ENCODE data around the gene ARHGDIA. TPM values are rescaled to one million over a fixed set of nuclear protein-coding genes. Genes with fewer than 3 reads are reported as not detected.

ARHGDIA gene
- total RNA-seq, 1 experiment from 2014 or later: 207 TPM

GRCh38 chr17:81823820-81824550, 47.2 kb downstream of the ARHGDIA start:
- no peak for DNase-seq (ENCODE audit: low read depth)

DNA sequence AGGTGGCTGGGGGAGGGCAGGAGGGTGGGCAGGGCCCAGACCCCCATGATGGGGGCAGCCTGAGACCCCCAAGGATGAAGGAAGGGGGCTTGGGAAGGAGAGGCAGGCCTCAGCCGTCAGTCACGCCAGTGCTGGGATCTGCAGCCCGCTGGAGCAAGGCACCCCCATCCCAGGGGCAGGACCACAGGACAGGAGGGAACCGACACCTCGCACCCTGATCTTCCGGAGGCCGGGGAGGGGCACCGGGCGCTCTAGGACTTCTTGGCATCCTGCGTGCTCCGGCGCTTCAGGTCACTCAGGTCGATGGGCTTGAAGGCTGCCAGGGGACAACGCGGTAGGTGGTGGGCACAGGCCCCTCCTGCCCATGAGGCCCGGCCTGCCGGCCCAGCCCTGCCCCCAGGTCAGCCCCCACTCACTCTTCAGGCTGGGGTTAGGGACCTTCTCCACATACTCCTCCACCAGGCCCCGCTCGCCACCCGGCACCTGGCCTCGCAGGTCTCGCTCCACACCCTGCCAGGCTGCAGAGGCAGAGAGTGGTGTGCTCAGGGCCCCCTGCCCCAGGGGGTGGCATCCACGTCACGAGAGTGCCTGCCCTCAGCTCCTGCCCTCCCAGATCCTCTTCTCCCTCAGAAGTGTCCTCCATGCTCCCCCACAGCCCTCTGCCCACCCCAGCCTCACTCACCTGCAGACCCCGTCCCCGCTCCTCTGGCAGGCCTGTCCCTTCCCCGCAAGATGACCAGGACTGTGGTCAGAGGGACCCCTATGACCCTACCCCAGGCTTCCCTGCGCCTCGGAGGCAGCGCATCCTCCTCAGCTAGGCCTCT, 47.9 kb downstream of the ARHGDIA start:
- no peak for DNase-seq (ENCODE audit: low read depth)

DNA sequence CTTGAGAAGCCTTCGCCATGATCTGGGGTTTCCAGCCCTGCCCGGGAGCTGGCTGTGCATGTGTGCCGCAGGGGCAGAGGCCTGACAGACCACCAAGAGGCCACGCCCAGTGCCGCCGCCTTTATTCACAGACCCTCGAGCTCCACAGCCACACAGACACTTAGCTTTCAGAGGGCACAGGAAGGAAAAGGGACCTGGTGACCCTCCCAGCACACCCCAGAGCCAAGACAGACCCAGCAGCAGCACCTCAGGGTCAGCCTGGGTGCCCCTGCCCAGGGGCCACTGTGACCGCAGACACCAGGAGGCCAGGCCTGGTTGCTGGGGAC, 48.9 kb downstream of the ARHGDIA start:
- no peak for DNase-seq (ENCODE audit: low read depth)

DNA sequence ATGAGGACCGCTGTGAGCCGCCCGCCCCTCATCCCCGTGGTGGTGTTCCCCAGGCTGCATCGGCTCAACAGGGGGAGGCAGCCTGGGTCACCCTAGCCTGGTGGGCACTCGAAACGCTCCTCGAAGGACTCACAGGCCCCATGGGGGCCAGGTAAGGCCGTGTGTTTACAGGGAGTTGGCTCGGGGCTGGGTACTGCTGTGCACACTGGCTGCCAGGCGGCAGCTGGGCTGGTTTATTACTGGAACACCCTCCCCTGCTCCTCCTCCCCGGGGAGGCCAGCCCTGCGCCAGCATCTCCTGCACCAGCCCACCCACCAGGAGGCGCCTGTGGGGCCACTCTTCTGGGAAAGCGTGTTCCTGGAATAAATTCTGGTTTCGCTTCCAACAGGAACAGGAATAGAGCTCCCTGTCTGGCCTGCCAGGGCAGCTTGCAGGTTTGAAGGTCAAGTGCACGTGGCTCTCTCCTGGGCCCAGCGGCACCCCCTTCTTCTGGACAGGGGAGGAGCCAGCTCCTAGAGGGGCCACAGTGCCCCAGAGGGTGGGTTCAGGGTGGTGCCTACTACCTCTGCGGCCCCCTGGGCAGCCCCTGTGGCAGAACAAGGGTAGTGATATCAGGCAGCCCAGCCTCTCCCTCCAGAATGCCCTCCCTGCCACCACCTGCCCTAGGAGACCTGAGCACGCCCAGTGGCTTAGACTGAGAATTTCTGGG, 49.4 kb downstream of the ARHGDIA start:
- DNase-seq (ENCODE audit: low read depth): no peak

- no peak for DNase-seq (ENCODE audit: low read depth)
Observed at GRCh38 chr17:81821147-81821546, 50.0 kb downstream of the ARHGDIA start.

DNA sequence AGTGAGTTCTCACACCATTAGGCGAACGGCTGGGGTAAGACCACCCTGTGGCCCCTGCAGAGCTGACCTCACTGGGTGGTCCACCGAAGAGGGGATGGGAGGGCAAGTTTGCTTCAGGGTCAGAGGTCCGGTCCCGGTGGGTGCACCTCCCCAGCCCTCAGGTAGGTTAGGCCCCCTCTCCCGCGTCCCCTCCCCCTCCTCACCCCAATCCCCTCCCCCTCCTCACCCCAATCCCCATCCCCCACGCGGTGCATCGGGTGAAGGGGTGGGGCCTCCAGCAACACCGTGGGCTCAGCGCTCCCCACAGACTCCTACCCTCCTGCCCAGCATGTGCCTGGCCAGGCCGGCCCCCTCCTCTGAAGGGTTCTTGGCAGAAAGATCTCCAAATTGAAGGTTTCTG, 51.4 kb downstream of the ARHGDIA start:
- DNase-seq (ENCODE audit: low read depth): no peak

GRCh38 chr17:81817758-81818147, 53.4 kb downstream of the ARHGDIA start:
- DNase-seq (ENCODE audit: low read depth): no peak

Other genes starting within 250 kb of the ARHGDIA start
- gene NPLOC4, start 234.2 kb downstream of the ARHGDIA start, total RNA-seq (2014; rRNA removed; shearing (Covaris generic)): 53.7 and 79.7 TPM in 2 replicates
- gene TSPAN10, start 234.1 kb downstream of the ARHGDIA start, total RNA-seq (2014; rRNA removed; shearing (Covaris generic)): 2.5 and 5.3 TPM in 2 replicates
- 0.94 TPM in 1 of 2 replicates, not detected in the other for gene PDE6G, start 214.8 kb downstream of the ARHGDIA start, total RNA-seq (2014; rRNA removed; shearing (Covaris generic))
- 39.3 and 48.3 TPM in 2 replicates for gene OXLD1, start 204.7 kb downstream of the ARHGDIA start, total RNA-seq (2014; rRNA removed; shearing (Covaris generic))
- 14.6 and 32.1 TPM in 2 replicates for gene CCDC137, start 204.6 kb downstream of the ARHGDIA start, total RNA-seq (2014; rRNA removed; shearing (Covaris generic))
- 36.0 and 39.9 TPM in 2 replicates for gene ARL16, start 187.5 kb downstream of the ARHGDIA start, total RNA-seq (2014; rRNA removed; shearing (Covaris generic))
- 52.4 and 101 TPM in 2 replicates for gene HGS, start 187.3 kb downstream of the ARHGDIA start, total RNA-seq (2014; rRNA removed; shearing (Covaris generic))
- gene MRPL12, start 168.0 kb downstream of the ARHGDIA start, total RNA-seq (2014; rRNA removed; shearing (Covaris generic)): 11.7 and 14.1 TPM in 2 replicates
- gene SLC25A10, start 159.1 kb downstream of the ARHGDIA start, total RNA-seq (2014; rRNA removed; shearing (Covaris generic)): 49.0 and 61.8 TPM in 2 replicates
- gene GCGR, start 67.2 kb downstream of the ARHGDIA start, total RNA-seq (2014; rRNA removed; shearing (Covaris generic)): not detected in 2 replicates
- gene MCRIP1, start 38.0 kb downstream of the ARHGDIA start, total RNA-seq (2014; rRNA removed; shearing (Covaris generic)): 40.2 and 58.3 TPM in 2 replicates
- gene PPP1R27, start 36.3 kb downstream of the ARHGDIA start, total RNA-seq (2014; rRNA removed; shearing (Covaris generic)): not detected in 2 replicates
- gene P4HB, start 10.8 kb downstream of the ARHGDIA start, total RNA-seq (2014; rRNA removed; shearing (Covaris generic)): 1,409 and 1,513 TPM in 2 replicates
- gene ALYREF, start 20.2 kb upstream of the ARHGDIA start, total RNA-seq (2014; rRNA removed; shearing (Covaris generic)): 184 and 197 TPM in 2 replicates
- 201 and 233 TPM in 2 replicates for gene ANAPC11, start 20.4 kb upstream of the ARHGDIA start, total RNA-seq (2014; rRNA removed; shearing (Covaris generic))
- gene NPB, start 30.9 kb upstream of the ARHGDIA start, total RNA-seq (2014; rRNA removed; shearing (Covaris generic)): 0.44 and 0.59 TPM in 2 replicates
- 36.0 and 43.4 TPM in 2 replicates for gene PCYT2, start 40.1 kb upstream of the ARHGDIA start, total RNA-seq (2014; rRNA removed; shearing (Covaris generic))
- gene SIRT7, start 46.8 kb upstream of the ARHGDIA start, total RNA-seq (2014; rRNA removed; shearing (Covaris generic)): 13.5 and 22.0 TPM in 2 replicates
- 8.1 and 15.1 TPM in 2 replicates for gene MAFG, start 56.4 kb upstream of the ARHGDIA start, total RNA-seq (2014; rRNA removed; shearing (Covaris generic))
- gene PYCR1, start 66.0 kb upstream of the ARHGDIA start, total RNA-seq (2014; rRNA removed; shearing (Covaris generic)): 57.5 and 80.8 TPM in 2 replicates
- not detected in 2 replicates for gene MYADML2, start 75.9 kb upstream of the ARHGDIA start, total RNA-seq (2014; rRNA removed; shearing (Covaris generic))
- gene NOTUM, start 89.8 kb upstream of the ARHGDIA start, total RNA-seq (2014; rRNA removed; shearing (Covaris generic)): 3.0 and 3.2 TPM in 2 replicates
- gene ASPSCR1, start 106.3 kb upstream of the ARHGDIA start, total RNA-seq (2014; rRNA removed; shearing (Covaris generic)): 27.4 and 33.0 TPM in 2 replicates
- 121 and 155 TPM in 2 replicates for gene CENPX, start 151.5 kb upstream of the ARHGDIA start, total RNA-seq (2014; rRNA removed; shearing (Covaris generic))
- gene LRRC45, start 152.0 kb upstream of the ARHGDIA start, total RNA-seq (2014; rRNA removed; shearing (Covaris generic)): 6.2 and 20.8 TPM in 2 replicates
- 16.4 and 19.8 TPM in 2 replicates for gene RAC3, start 160.3 kb upstream of the ARHGDIA start, total RNA-seq (2014; rRNA removed; shearing (Covaris generic))
- 81.6 and 117 TPM in 2 replicates for gene DCXR, start 166.4 kb upstream of the ARHGDIA start, total RNA-seq (2014; rRNA removed; shearing (Covaris generic))
- gene RFNG, start 180.5 kb upstream of the ARHGDIA start, total RNA-seq (2014; rRNA removed; shearing (Covaris generic)): 8.4 and 18.6 TPM in 2 replicates
- 136 and 137 TPM in 2 replicates for gene GPS1, start 180.6 kb upstream of the ARHGDIA start, total RNA-seq (2014; rRNA removed; shearing (Covaris generic))
- 50.9 and 72.4 TPM in 2 replicates for gene DUS1L, start 194.5 kb upstream of the ARHGDIA start, total RNA-seq (2014; rRNA removed; shearing (Covaris generic))
- gene FASN, start 226.9 kb upstream of the ARHGDIA start, total RNA-seq (2014; rRNA removed; shearing (Covaris generic)): 50.8 and 90.9 TPM in 2 replicates